ENCODE data around the gene SNX19.

The SNX19 gene

GRCh38 chr11:130854483-130854882, 61.8 kb downstream of the SNX19 start (continued):
- TF ChIP-seq ZFP30 (CRISPR knock-in tag; IDR thresholded peaks at IDR 0.05) (no peak), SNAI2 (CRISPR knock-in tag; IDR thresholded peaks at IDR 0.05) (no peak)
- TF ChIP-seq, protein P1, sequence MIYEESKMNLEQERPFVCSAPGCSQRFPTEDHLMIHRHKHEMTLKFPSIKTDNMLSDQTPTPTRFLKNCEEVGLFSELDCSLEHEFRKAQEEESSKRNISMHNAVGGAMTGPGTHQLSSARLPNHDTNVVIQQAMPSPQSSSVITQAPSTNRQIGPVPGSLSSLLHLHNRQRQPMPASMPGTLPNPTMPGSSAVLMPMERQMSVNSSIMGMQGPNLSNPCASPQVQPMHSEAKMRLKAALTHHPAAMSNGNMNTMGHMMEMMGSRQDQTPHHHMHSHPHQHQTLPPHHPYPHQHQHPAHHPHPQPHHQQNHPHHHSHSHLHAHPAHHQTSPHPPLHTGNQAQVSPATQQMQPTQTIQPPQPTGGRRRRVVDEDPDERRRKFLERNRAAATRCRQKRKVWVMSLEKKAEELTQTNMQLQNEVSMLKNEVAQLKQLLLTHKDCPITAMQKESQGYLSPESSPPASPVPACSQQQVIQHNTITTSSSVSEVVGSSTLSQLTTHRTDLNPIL (CRISPR knock-in tag; IDR thresholded peaks at IDR 0.05; ENCODE audit: low read depth): no peak

GRCh38 chr11:130852589-130852988, 63.7 kb downstream of the SNX19 start:
- no peak for ATAC-seq
- TF ChIP-seq SNAI2 (CRISPR knock-in tag; IDR thresholded peaks at IDR 0.05): no peak
- TF ChIP-seq BACH2 (CRISPR knock-in tag; IDR thresholded peaks at IDR 0.05; ENCODE audit: borderline replicate concordance): no peak
- TF ChIP-seq ARNTL (CRISPR knock-in tag; IDR thresholded peaks at IDR 0.05; ENCODE audit: borderline replicate concordance, low read depth): no peak
- TF ChIP-seq, protein P2, sequence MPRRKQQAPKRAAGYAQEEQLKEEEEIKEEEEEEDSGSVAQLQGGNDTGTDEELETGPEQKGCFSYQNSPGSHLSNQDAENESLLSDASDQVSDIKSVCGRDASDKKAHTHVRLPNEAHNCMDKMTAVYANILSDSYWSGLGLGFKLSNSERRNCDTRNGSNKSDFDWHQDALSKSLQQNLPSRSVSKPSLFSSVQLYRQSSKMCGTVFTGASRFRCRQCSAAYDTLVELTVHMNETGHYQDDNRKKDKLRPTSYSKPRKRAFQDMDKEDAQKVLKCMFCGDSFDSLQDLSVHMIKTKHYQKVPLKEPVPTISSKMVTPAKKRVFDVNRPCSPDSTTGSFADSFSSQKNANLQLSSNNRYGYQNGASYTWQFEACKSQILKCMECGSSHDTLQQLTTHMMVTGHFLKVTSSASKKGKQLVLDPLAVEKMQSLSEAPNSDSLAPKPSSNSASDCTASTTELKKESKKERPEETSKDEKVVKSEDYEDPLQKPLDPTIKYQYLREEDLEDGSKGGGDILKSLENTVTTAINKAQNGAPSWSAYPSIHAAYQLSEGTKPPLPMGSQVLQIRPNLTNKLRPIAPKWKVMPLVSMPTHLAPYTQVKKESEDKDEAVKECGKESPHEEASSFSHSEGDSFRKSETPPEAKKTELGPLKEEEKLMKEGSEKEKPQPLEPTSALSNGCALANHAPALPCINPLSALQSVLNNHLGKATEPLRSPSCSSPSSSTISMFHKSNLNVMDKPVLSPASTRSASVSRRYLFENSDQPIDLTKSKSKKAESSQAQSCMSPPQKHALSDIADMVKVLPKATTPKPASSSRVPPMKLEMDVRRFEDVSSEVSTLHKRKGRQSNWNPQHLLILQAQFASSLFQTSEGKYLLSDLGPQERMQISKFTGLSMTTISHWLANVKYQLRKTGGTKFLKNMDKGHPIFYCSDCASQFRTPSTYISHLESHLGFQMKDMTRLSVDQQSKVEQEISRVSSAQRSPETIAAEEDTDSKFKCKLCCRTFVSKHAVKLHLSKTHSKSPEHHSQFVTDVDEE (CRISPR knock-in tag; IDR thresholded peaks at IDR 0.05): no peak
- no peak for TF ChIP-seq OSR1 (CRISPR knock-in tag; IDR thresholded peaks at IDR 0.05)
- TF ChIP-seq ZC3H10 (CRISPR knock-in tag; IDR thresholded peaks at IDR 0.05): no peak
- no peak for TF ChIP-seq TOX (CRISPR knock-in tag; IDR thresholded peaks at IDR 0.05; ENCODE audit: borderline replicate concordance)
- TF ChIP-seq, protein P1 (CRISPR knock-in tag; IDR thresholded peaks at IDR 0.05; ENCODE audit: low read depth): no peak
- TF ChIP-seq, protein P3, sequence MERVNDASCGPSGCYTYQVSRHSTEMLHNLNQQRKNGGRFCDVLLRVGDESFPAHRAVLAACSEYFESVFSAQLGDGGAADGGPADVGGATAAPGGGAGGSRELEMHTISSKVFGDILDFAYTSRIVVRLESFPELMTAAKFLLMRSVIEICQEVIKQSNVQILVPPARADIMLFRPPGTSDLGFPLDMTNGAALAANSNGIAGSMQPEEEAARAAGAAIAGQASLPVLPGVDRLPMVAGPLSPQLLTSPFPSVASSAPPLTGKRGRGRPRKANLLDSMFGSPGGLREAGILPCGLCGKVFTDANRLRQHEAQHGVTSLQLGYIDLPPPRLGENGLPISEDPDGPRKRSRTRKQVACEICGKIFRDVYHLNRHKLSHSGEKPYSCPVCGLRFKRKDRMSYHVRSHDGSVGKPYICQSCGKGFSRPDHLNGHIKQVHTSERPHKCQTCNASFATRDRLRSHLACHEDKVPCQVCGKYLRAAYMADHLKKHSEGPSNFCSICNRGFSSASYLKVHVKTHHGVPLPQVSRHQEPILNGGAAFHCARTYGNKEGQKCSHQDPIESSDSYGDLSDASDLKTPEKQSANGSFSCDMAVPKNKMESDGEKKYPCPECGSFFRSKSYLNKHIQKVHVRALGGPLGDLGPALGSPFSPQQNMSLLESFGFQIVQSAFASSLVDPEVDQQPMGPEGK (CRISPR knock-in tag; IDR thresholded peaks at IDR 0.05; ENCODE audit: borderline replicate concordance): no peak
- no peak for TF ChIP-seq PPARA (CRISPR knock-in tag; IDR thresholded peaks at IDR 0.05; ENCODE audit: borderline replicate concordance)
- TF ChIP-seq ZFP30 (CRISPR knock-in tag; IDR thresholded peaks at IDR 0.05): no peak
- no peak for TF ChIP-seq ZNF8 (CRISPR knock-in tag; IDR thresholded peaks at IDR 0.05)
- no peak for TF ChIP-seq CSDC2 (CRISPR knock-in tag; IDR thresholded peaks at IDR 0.05)
- no peak for TF ChIP-seq ZNF70 (CRISPR knock-in tag; IDR thresholded peaks at IDR 0.05)
- TF ChIP-seq, protein P4, sequence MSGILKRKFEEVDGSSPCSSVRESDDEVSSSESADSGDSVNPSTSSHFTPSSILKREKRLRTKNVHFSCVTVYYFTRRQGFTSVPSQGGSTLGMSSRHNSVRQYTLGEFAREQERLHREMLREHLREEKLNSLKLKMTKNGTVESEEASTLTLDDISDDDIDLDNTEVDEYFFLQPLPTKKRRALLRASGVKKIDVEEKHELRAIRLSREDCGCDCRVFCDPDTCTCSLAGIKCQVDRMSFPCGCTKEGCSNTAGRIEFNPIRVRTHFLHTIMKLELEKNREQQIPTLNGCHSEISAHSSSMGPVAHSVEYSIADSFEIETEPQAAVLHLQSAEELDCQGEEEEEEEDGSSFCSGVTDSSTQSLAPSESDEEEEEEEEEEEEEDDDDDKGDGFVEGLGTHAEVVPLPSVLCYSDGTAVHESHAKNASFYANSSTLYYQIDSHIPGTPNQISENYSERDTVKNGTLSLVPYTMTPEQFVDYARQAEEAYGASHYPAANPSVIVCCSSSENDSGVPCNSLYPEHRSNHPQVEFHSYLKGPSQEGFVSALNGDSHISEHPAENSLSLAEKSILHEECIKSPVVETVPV (CRISPR knock-in tag; IDR thresholded peaks at IDR 0.05): no peak
- no peak for TF ChIP-seq ISL1 (CRISPR knock-in tag; IDR thresholded peaks at IDR 0.05)
- TF ChIP-seq POU6F1 (CRISPR knock-in tag; IDR thresholded peaks at IDR 0.05; ENCODE audit: borderline replicate concordance, low read depth): no peak
- TF ChIP-seq GLIS3 (CRISPR knock-in tag; IDR thresholded peaks at IDR 0.05): no peak
- no peak for TF ChIP-seq ESRRG (CRISPR knock-in tag; IDR thresholded peaks at IDR 0.05)
- no peak for TF ChIP-seq ZNF565 (CRISPR knock-in tag; conservative IDR thresholded peaks at IDR 0.05; ENCODE audit: low read depth)

All from SK-N-SH treated with all-trans-retinoic acid at 6 μM for 48 hours (cell line).